Suprapubic skin (tissue), 4 donors: ENCODE results near the gene NUP35. TPM values are rescaled to one million over a fixed set of nuclear protein-coding genes. Genes with fewer than 3 reads are reported as not detected.
A peak's percentile ranks its signal among the peaks of the same experiment; 100 is the strongest.

Experiments used
- DNase-seq, 2 donors: peaks; one replicate each; pipeline ENCODE4 v3.0.0-alpha.2; 2019; ENCODE audit warnings: low spot score in 2 of 2
- H3K27ac ChIP-seq: fragments of 200-600 bp; sonication (generic); one replicate; pipeline ENCODE4 v1.5.1; 2019
- H3K27me3 ChIP-seq: fragments of 200-600 bp; sonication (generic); one replicate; pipeline ENCODE4 v1.5.1; 2019
- H3K36me3 ChIP-seq: fragments of 200-600 bp; sonication (generic); one replicate; pipeline ENCODE4 v1.5.1; 2019
- H3K4me1 ChIP-seq: fragments of 200-600 bp; sonication (generic); one replicate; pipeline ENCODE4 v1.5.1; 2019
- H3K4me3 ChIP-seq: fragments of 200-600 bp; sonication (generic); one replicate; pipeline ENCODE4 v1.5.1; 2019; ENCODE audit warnings: mild to moderate bottlenecking
- H3K9me3 ChIP-seq: fragments of 200-600 bp; sonication (generic); one replicate; pipeline ENCODE4 v1.5.1; 2019
- CTCF ChIP-seq, 2 donors: fragments of 200-600 bp in 1 of 2; fragments of 450-650 bp in 1 of 2; sonication (generic) in 1 of 2; IDR thresholded peaks; one replicate each; pipeline ENCODE4 v1.5.1; 2016 to 2019; ENCODE audit warnings: antibody characterized with exemption in 2 of 2, mild to moderate bottlenecking in 1 of 2, moderate library complexity in 1 of 2
- EP300 ChIP-seq: sonication (generic); formaldehyde crosslinking; IDR thresholded peaks from one replicate; pipeline ENCODE4 v1.6.1; 2017; ENCODE audit warnings: antibody characterized with exemption
- POLR2A ChIP-seq, 2 donors: fragments of 450-650 bp; IDR thresholded peaks; one replicate each; pipeline ENCODE4 v1.6.1; 2017; ENCODE audit warnings: antibody characterized with exemption in 2 of 2, mild to moderate bottlenecking in 2 of 2, moderate library complexity in 2 of 2
- POLR2AphosphoS5 ChIP-seq, 3 donors: sonication (generic); formaldehyde crosslinking; IDR thresholded peaks; one replicate each; pipeline ENCODE4 v1.6.1; 2017; ENCODE audit warnings: antibody characterized with exemption in 3 of 3
- WGBS: methylation state at CpG from one replicate; pipeline ENCODE4 v1.1.5; 2018; 5-methylcytosine and 5-hydroxymethylcytosine counted together
- total RNA-seq, 4 donors: library from RNA; depleted of rRNA; stranded (reverse); fragments of >200 nt; gene quantifications; one replicate each; pipeline ENCODE4 v1.1.0, GENCODE V29; 2016

The NUP35 gene
- 10 to 100 TPM; 15.1 to 27.7 (median 22.7) TPM for total RNA-seq

DNA sequence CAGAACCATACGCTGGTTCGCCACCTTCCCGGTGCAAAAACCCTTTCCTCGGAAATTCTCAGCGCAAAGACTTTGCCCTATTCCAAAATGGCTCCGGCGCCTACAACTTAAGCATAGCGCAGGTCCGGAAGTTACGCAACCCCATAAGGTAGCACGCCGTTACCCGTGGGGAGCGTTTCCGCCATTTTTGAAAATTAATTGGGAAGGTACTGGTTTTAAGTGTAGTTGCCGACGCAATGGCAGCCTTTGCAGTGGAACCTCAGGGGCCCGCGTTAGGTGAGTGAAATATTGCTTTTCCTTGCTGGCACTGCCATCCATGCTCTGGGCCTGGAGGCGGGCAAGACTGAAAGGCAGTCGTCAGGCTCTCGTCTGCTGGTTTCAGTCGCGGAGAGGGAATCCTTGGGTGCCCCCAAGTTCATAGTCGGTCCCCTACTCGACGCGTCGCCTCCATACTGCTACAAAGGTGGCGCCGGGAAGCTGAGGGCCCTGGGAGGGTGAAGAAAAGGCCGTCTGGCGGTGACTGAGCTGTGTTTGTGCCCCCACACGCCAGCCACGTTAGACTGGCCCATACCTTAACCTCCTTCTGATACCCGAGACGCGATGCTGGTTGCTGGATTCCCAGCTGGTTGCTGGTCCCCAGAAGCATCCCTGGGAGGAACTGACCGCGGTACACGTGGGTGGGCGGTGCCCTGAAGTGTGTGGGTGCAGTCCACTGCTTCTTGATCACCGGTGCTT, at the start of gene NUP35:
TSS of gene NUP35 (plus strand) at position 222 of the 735 bp plus-strand sequence. CDS start at position 237, 15 bp downstream.
- TF ChIP-seq POLR2AphosphoS5 (IDR thresholded peaks at IDR 0.05) (peak in 2 of 3 donors; percentile 52 to 66), CTCF (IDR thresholded peaks at IDR 0.05) (no peak)
- Histone ChIP-seq H3K4me3 (peak within 1 kb of the TSS; percentile 84), H3K27ac (peak within 1 kb of the TSS; percentile 95), H3K27me3 (no peaks in the 10 kb centered on the region), H3K36me3 (no peaks in the 10 kb centered on the region), H3K9me3 (no peaks in the 10 kb centered on the region), H3K4me1 (peaks cover 26% of the 10 kb centered on the region)
- DNase-seq = peak; percentile 90 to 92
- under 1% methylated on average over 37 of the region's 43 CpGs for WGBS

DNA sequence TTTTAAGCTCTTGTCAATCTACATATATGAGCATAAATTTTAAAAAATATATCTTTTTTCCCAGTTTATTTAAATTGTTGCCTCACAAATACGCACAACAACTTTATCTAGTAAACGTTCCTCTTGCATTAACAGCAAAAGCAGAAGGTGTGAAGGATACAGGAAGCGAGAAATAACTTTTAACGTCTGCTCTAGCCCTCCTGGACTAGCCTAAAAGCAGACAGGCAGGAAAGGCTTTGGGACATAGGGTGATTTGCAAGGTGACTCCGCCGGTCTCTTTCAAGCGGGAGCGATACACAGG, 46.1 kb upstream of the NUP35 start:
- Histone ChIP-seq H3K36me3 (no peaks in the 10 kb centered on the region), H3K4me3 (peak overlapping the region; percentile 81), H3K27me3 (no peaks in the 10 kb centered on the region), H3K27ac (peak overlapping the region; percentile 84), H3K9me3 (no peaks in the 10 kb centered on the region), H3K4me1 (peaks cover 14% of the 10 kb centered on the region)
- TF ChIP-seq POLR2AphosphoS5 (IDR thresholded peaks at IDR 0.05) (no peak), CTCF (IDR thresholded peaks at IDR 0.05) (no peak), POLR2A (IDR thresholded peaks at IDR 0.05) (no peak), EP300 (no peak)
- 1% methylated on average over 8 of the region's 8 CpGs for WGBS
- DNase-seq = no peak

DNA sequence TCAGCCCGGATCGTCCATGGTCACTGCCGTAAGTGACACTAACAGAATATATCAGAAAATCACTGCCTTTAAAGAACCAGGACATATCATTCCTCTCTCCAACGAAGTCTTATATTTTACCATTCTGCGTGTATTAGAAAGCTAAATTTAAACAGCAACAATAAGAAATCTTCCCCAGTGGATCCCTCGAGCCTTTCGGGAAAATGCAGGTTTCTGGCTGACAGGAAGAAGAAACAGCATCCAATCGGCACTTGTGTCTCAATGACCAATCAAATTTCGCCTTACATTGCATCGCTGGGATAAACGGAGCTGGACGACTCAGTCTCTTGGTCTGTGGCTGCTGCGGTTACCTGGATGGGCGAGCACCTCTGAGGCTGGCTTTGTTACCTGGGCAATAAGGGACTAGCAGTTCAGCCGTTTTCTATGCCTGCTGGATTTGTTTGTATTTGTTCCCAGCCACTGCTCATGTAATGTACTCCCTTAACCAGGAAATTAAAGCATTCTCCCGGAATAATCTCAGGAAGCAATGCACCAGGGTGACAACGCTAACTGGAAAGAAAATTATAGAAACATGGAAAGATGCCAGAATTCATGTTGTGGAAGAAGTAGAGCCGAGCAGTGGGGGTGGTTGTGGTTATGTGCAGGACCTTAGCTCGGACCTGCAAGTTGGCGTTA, 45.6 kb upstream of the NUP35 start, which contains the start of gene DUSP19:
TSS of gene DUSP19 (plus strand) at position 284 of the 675 bp plus-strand sequence. CDS start at position 471, 187 bp downstream.
- H3K4me3 ChIP-seq = peak within 1 kb of the TSS; percentile 81
- TF ChIP-seq EP300 = no peak
- peak in 1 of 2 donors; percentile 5 for TF ChIP-seq POLR2A (IDR thresholded peaks at IDR 0.05)
- peak within 1 kb of the TSS; percentile 84 for H3K27ac ChIP-seq
- H3K9me3 ChIP-seq = no peaks in the 10 kb centered on the region
- no peaks in the 10 kb centered on the region for H3K27me3 ChIP-seq
- DNase-seq = peak; percentile 87 to 93
- H3K36me3 ChIP-seq = no peaks in the 10 kb centered on the region
- H3K4me1 ChIP-seq = peaks cover 14% of the 10 kb centered on the region
- 2% methylated on average over 20 of the region's 20 CpGs for WGBS

GRCh38 chr2:183079139-183079775, 45.0 kb upstream of the NUP35 start:
- no peak for DNase-seq
- Histone ChIP-seq H3K4me3 (peak overlapping the region; percentile 81), H3K4me1 (peaks cover 14% of the 10 kb centered on the region), H3K27me3 (no peaks in the 10 kb centered on the region), H3K9me3 (no peaks in the 10 kb centered on the region), H3K27ac (peak overlapping the region; percentile 84), H3K36me3 (no peaks in the 10 kb centered on the region)
- 16% methylated on average over 13 of the region's 13 CpGs for WGBS
- TF ChIP-seq CTCF (IDR thresholded peaks at IDR 0.05) (no peak), POLR2AphosphoS5 (IDR thresholded peaks at IDR 0.05) (no peak), EP300 (no peak), POLR2A (IDR thresholded peaks at IDR 0.05) (no peak)

DNA sequence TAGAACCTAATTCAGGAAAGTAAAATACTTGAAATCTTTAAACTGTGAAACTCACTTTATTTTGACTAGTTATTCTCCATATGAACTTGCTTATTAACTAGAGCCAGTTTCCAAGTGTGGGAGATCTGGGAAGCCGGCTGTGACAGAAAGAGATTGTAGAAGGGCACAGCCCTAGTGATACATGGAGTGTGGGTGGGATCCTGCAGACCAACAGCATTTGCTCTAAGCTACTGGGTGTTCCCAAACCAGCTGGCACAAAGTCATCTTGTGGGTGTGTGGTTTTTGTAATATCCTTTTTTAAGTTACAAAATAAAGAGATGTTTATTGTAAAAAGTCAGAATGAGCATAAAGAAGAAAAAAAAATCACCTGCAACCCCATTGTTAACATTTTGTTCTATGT, 42.3 kb upstream of the NUP35 start:
- 28% methylated on average over 1 of the region's 1 CpG for WGBS
- TF ChIP-seq CTCF (IDR thresholded peaks at IDR 0.05) (no peak), EP300 (no peak), POLR2A (IDR thresholded peaks at IDR 0.05) (no peak), POLR2AphosphoS5 (IDR thresholded peaks at IDR 0.05) (no peak)
- no peak overlapping the region for H3K27ac ChIP-seq
- peaks cover 14% of the 10 kb centered on the region for H3K4me1 ChIP-seq
- H3K9me3 ChIP-seq = no peaks in the 10 kb centered on the region
- no peak overlapping the region for H3K4me3 ChIP-seq
- no peak for DNase-seq
- no peaks in the 10 kb centered on the region for H3K27me3 ChIP-seq
- no peaks in the 10 kb centered on the region for H3K36me3 ChIP-seq
